Activated T-cell treated with anti-CD3 and anti-CD28 coated beads, Interleukin-2, amount 50 U/mL, for 4 hours (primary cell): ENCODE results near the gene TRPT1. TPM values are rescaled to one million over a fixed set of nuclear protein-coding genes. Genes with fewer than 3 reads are reported as not detected.

Experiments used
- ATAC-seq, 2 donors: fragments of 200-7000 bp; cut with Tn5 transposase; one replicate each; pipeline ENCODE4 v1.10.0; 2021
- DNase-seq: peaks from one replicate; pipeline ENCODE4 v3.0.0-alpha.2; 2020
- H3K27me3 Mint-ChIP-seq: one replicate; pipeline ENCODE4 v1.8.0; 2021; ENCODE audit warnings: low read depth, mixed read lengths
- H3K36me3 Mint-ChIP-seq: one replicate; pipeline ENCODE4 v1.8.0; 2022; ENCODE audit warnings: mixed read lengths; ENCODE audit not compliant: insufficient read depth
- H3K4me1 Mint-ChIP-seq: one replicate; pipeline ENCODE4 v1.8.0; 2021; ENCODE audit warnings: low read depth, mixed read lengths
- H3K4me3 Mint-ChIP-seq: one replicate; pipeline ENCODE4 v1.8.0; 2021; ENCODE audit warnings: mild to moderate bottlenecking, moderate library complexity, mixed read lengths
- H3K9me3 Mint-ChIP-seq: one replicate; pipeline ENCODE4 v1.8.0; 2021; ENCODE audit warnings: mixed read lengths
- total RNA-seq, 3 donors: library from RNA; stranded (reverse); gene quantifications; one replicate each; pipeline ENCODE4 v1.2.1, GENCODE V29; 2021

Gene TRPT1
- total RNA-seq, 3 donors from 2014 or later: 24.3 to 31.0 (median 28.6) TPM

DNA sequence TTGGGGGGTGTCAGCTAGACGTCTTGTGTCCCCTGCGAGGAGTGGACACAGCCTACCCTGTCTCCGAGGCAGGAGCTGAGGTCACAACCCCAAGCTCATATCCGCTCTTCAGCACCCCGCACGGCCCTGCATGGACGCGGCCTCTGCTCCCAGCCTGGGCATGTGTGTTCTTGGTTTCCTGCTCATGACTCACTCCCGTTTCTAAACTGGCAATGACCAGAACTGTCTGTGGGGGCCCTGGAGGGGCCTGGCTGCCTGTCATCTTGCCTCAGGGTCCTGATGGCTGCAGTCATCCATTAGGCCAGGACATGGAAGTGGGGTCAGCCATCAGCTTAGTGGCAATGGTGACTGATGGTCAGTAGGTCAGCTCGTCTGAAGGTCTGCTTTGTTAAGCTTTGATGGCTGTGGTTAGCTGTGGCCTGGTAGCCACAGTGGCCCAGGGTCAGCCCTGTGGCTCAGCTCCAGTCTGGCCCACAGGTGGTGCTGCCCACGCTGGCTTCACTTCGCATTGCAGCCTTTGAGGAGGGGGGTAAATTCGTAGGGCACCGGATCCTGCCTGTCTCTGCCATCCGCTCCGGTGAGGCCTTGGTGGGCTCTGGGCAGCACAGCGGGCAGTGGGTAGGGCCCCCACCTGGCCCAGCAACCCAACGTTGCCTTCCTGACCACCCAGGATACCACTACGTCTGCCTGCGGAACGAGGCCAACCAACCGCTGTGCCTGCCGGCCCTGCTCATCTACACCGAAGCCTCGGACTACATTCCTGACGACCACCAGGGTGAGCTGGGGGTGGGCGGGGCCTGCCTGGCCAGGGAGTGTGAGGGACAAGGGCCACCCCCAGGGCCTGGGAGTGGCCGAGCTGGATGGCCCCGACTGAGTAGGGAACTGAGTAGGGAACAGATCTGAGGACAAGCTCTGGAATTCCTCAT lies 37.3 kb upstream of the TRPT1 start:
- no peak for ATAC-seq
- H3K9me3 Mint-ChIP-seq: no peaks in the 10 kb centered on the region
- H3K27me3 Mint-ChIP-seq: no peaks in the 10 kb centered on the region
- H3K36me3 Mint-ChIP-seq: peaks cover 5% of the 10 kb centered on the region
- DNase-seq: no peak
- H3K4me3 Mint-ChIP-seq: no peak overlapping the region
- H3K4me1 Mint-ChIP-seq: peaks cover 11% of the 10 kb centered on the region

DNA sequence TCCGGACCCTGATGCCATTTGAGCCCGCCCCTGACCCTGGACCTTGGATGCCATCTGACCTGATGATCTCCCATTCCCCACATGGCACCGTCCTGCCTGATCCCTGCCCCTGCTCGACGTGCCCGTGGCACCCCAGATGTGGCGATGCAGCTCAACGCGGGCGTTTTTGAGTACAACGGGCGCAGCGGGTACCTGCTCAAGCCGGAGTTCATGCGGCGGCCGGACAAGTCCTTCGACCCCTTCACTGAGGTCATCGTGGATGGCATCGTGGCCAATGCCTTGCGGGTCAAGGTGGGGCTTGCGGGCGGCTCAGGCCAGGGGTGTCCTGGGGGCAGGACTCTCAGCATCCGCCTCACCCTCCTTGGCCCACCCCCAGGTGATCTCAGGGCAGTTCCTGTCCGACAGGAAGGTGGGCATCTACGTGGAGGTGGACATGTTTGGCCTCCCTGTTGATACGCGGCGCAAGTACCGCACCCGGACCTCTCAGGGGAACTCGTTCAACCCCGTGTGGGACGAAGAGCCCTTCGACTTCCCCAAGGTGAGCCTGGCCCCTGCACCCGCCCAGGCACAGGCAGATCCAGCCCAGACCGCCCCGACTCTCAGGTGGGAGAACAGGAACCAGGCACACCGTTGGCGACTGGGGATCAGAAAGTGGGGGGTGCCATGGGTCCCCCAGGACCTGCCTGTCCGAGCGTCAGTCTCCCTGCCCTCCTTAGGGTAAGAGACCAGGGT lies 36.5 kb upstream of the TRPT1 start:
- ATAC-seq: no peak
- no peaks in the 10 kb centered on the region for H3K9me3 Mint-ChIP-seq

DNA sequence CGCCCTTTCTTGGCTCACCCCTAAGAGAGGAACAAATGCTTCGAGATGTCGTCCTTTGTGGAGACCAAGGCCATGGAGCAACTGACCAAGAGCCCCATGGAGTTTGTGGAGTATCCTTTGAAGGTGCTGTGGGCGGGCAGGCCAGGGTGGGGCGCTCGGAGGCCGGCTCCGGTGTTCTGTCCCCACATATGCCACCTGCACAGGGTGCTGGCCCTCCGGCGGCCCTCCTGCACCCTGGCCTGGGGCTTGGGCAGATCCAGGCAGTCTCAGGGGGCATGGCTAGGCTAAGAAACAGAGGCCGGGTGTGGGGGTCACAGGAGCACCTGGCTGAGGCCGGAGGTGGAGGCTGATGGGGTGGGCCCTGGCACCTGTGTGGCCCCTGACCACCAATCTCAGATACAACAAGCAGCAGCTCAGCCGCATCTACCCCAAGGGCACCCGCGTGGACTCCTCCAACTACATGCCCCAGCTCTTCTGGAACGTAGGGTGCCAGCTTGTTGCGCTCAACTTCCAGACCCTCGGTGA lies 35.6 kb upstream of the TRPT1 start:
- H3K36me3 Mint-ChIP-seq: peaks cover 5% of the 10 kb centered on the region
- no peaks in the 10 kb centered on the region for H3K27me3 Mint-ChIP-seq
- DNase-seq (no peak), ATAC-seq (no peak)
- peaks cover 8% of the 10 kb centered on the region for H3K4me1 Mint-ChIP-seq
- H3K9me3 Mint-ChIP-seq: no peaks in the 10 kb centered on the region
- H3K4me3 Mint-ChIP-seq: no peak overlapping the region

More for the DNA sequence above, 36.5 kb upstream of the TRPT1 start:
- Mint-ChIP-seq H3K27me3 (no peaks in the 10 kb centered on the region), H3K4me1 (peaks cover 8% of the 10 kb centered on the region), H3K36me3 (peaks cover 5% of the 10 kb centered on the region), H3K4me3 (no peak overlapping the region)
- DNase-seq: no peak

DNA sequence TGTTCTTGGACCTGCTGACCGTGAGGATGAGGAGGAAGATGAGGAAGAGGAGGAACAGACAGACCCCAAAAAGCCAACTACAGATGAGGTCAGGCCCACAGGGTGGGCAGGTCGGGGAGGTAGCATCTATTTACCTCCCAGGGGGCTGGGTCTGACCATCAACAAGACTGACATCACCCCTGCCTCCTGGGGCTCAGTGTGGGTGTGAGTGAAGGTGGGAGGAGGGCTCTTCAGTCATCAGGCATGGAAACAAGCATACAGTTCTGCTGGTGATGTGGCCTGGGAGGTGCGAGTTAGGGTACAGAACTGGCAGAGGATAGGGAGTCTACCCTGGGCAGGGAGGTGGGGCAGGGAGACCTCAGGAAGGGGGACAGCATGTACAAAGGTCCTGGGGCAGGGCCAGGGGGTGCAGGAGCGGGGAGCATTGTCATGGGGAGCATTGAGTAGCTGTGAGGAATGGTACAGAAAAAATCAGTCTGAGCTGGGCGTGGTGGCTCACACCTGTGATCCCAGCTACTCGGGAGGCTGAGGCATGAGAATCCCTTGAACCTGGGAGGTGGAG lies 34.2 kb upstream of the TRPT1 start:
- no peak overlapping the region for H3K4me3 Mint-ChIP-seq
- H3K36me3 Mint-ChIP-seq: peaks cover 6% of the 10 kb centered on the region
- ATAC-seq: no peak
- no peaks in the 10 kb centered on the region for H3K9me3 Mint-ChIP-seq
- DNase-seq: no peak
- H3K27me3 Mint-ChIP-seq: no peaks in the 10 kb centered on the region
- peaks cover 8% of the 10 kb centered on the region for H3K4me1 Mint-ChIP-seq

DNA sequence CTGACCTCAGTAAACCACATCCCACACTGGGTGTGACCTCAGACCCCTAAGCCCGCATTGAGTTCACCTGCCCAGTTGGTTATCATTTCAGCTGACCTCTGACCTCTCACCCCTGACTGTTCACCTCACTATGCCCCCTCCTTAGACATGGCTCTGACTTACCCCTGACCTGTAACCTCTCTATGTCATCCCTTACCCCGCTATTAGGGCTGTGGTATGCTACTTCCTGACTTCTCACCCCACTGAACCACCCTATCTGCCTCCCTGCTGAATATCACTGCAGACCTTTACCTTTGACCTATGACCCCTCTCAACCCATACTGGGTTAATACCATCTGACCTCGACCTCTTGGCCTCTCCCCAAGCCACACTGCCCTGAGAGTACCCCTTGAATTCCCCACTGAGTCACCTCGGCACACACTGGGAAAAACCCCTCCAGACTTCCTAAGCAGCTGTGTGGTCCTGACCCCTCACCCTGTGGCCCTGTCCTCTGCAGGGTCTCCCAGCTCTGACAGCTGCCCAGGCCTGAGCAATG lies 33.6 kb upstream of the TRPT1 start:
- no peak for DNase-seq
- no peaks in the 10 kb centered on the region for H3K9me3 Mint-ChIP-seq
- peaks cover 7% of the 10 kb centered on the region for H3K36me3 Mint-ChIP-seq
- H3K27me3 Mint-ChIP-seq: no peaks in the 10 kb centered on the region
- ATAC-seq: no peak
- H3K4me1 Mint-ChIP-seq: peaks cover 8% of the 10 kb centered on the region
- H3K4me3 Mint-ChIP-seq: no peak overlapping the region

DNA sequence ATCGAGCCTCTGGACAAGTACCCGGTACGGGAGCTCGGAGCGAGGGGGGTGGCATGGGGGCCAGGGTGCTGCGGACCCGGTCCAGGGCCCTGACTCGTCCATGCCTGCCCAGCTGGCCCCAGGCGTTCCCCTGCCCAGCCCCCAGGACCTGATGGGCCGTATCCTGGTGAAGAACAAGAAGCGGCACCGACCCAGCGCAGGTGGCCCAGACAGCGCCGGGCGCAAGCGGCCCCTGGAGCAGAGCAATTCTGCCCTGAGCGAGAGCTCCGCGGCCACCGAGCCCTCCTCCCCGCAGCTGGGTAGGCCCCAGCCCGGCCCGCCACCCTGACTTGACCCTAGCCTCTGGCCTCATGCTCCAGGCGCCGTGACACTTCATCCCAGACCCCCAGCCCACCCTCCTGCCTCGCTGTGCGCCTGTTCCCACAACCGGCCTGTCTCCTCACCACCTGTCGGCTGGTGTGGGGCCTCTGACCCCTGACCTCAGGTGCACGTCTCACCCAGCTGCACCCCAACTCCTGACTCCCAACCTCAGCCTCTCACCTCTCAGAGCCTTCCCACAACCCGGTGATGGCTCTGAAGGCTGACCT lies 33.1 kb upstream of the TRPT1 start:
- peaks cover 8% of the 10 kb centered on the region for H3K4me1 Mint-ChIP-seq
- DNase-seq (no peak), ATAC-seq (no peak)
- no peaks in the 10 kb centered on the region for H3K9me3 Mint-ChIP-seq
- H3K27me3 Mint-ChIP-seq: no peaks in the 10 kb centered on the region
- no peak overlapping the region for H3K4me3 Mint-ChIP-seq
- H3K36me3 Mint-ChIP-seq: peaks cover 7% of the 10 kb centered on the region

DNA sequence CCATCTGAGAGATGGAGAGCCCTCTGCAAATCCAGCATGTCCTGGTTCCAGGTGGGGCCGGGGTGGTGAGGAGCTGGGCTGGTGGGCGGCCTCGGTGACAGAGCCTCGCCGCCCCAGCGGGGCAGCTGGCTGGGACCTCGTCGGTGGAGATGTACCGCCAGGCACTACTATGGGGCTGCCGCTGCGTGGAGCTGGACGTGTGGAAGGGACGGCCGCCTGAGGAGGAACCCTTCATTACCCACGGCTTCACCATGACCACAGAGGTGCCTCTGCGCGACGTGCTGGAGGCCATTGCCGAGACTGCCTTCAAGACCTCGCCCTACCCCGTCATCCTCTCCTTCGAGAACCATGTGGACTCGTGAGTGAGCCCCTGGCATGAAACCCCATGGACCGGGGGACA lies 32.4 kb upstream of the TRPT1 start:
- Mint-ChIP-seq H3K36me3 (peaks cover 7% of the 10 kb centered on the region), H3K4me3 (no peak overlapping the region), H3K9me3 (no peaks in the 10 kb centered on the region), H3K27me3 (no peaks in the 10 kb centered on the region), H3K4me1 (peaks cover 8% of the 10 kb centered on the region)
- ATAC-seq: no peak
- DNase-seq: no peak

DNA sequence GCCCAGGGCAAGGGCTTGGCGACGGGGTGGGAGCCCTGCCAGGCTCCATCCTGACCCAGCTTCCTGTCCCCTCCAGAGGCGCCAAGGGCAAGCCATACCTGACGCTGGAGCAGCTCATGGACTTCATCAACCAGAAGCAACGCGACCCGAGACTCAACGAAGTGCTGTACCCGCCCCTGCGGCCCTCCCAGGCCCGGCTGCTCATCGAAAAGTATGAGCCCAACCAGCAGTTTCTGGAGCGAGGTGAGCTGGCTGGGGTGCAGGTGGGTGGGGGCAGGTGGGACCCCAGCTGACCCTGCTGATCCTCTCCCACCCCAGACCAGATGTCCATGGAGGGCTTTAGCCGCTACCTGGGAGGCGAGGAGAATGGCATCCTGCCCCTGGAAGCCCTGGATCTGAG lies 30.3 kb upstream of the TRPT1 start:
- no peak for ATAC-seq
- Mint-ChIP-seq H3K9me3 (no peaks in the 10 kb centered on the region), H3K4me3 (no peak overlapping the region)

DNA sequence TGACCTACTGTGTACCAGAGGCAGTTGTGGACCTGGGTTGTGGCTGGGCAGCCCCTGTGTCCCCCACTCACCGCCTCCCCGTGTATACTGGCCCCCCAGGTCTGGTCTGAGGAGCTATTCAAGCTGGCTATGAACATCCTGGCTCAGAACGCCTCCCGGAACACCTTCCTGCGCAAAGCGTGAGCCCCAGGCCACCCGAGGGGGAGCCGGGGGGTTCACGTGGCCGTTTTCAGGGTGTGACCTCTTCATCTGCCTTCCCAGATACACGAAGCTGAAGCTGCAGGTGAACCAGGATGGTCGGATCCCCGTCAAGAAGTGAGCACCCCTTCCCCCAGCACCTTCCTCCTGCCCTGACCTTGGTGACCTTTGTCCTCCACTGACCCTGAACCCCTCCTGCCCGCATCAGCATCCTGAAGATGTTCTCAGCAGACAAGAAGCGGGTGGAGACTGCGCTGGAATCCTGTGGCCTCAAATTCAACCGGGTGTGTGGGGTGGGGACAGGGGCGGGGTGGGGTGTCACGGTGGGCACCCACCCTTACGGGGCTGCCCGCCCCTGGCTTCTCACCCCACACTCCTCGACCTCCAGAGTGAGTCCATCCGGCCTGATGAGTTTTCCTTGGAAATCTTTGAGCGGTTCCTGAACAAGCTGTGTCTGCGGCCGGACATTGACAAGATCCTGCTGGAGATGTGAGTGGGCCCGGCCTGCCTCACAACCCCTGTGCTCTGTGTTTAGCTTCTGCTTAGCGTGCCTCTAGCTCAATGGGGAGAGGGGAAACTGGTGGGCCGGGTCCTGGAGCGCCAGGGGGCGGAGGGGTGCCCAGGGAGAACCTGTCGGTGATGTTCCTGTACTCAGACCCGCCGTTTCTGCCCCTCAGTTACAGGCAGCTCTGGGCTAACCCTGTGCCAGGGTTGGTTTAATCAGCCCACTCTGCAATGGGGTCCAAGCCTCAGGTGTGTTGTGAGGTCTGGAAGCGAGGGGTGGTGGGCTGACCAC lies 29.4 kb upstream of the TRPT1 start:
- no peak overlapping the region for H3K4me3 Mint-ChIP-seq
- H3K36me3 Mint-ChIP-seq: peaks cover 5% of the 10 kb centered on the region
- DNase-seq (no peak), ATAC-seq (no peak)
- H3K9me3 Mint-ChIP-seq: no peaks in the 10 kb centered on the region
- H3K4me1 Mint-ChIP-seq: peaks cover 17% of the 10 kb centered on the region
- no peaks in the 10 kb centered on the region for H3K27me3 Mint-ChIP-seq

More for the DNA sequence above, 30.3 kb upstream of the TRPT1 start:
- Mint-ChIP-seq H3K36me3 (peaks cover 5% of the 10 kb centered on the region), H3K4me1 (peaks cover 14% of the 10 kb centered on the region), H3K27me3 (no peaks in the 10 kb centered on the region)
- DNase-seq: no peak

DNA sequence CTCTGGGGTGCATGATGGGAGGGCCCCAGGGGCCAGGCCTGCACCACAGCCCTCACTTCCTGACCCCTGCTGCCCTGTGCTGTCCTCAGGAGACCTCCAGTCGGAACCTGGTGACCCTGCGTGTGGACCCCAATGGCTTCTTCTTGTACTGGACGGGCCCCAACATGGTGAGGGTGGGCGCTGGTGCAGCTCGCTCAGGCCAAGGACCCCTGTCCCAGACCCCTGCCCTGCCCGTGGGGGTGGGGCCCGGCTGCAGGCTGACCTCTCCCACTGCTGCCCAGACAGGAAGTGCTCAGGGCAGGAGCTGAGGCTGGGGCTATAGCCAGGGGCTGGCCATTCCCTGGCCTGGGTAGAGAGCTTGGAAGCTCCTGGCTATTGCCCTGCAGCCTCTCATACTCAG lies 28.3 kb upstream of the TRPT1 start:
- no peak overlapping the region for H3K4me3 Mint-ChIP-seq
- no peak for DNase-seq
- H3K36me3 Mint-ChIP-seq: peaks cover 3% of the 10 kb centered on the region
- no peaks in the 10 kb centered on the region for H3K27me3 Mint-ChIP-seq
- ATAC-seq: no peak
- no peaks in the 10 kb centered on the region for H3K9me3 Mint-ChIP-seq
- H3K4me1 Mint-ChIP-seq: peaks cover 13% of the 10 kb centered on the region

DNA sequence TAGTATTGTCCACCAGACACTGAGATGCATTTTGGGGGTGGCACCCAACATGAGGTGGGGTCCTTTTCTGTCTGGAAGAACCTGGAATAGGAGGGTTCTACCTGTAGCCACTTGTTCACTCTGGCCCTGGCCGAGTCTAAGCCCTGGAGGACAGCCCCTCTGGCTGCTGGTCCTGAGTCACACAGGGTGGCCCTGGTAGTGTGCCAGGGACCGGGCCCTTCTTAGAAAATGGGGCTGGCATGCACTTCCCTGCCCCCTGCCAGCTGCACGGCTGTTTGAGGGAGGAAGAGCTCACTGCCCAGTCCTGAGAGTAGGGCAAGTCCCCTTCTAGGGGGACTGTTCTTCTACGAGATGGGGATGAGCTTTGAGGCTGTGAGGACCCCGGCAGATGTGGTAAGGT lies 27.5 kb upstream of the TRPT1 start:
- Mint-ChIP-seq H3K4me1 (peaks cover 13% of the 10 kb centered on the region), H3K4me3 (no peak overlapping the region), H3K27me3 (no peaks in the 10 kb centered on the region), H3K36me3 (peaks cover 2% of the 10 kb centered on the region), H3K9me3 (no peaks in the 10 kb centered on the region)
- ATAC-seq (no peak), DNase-seq (no peak)

DNA sequence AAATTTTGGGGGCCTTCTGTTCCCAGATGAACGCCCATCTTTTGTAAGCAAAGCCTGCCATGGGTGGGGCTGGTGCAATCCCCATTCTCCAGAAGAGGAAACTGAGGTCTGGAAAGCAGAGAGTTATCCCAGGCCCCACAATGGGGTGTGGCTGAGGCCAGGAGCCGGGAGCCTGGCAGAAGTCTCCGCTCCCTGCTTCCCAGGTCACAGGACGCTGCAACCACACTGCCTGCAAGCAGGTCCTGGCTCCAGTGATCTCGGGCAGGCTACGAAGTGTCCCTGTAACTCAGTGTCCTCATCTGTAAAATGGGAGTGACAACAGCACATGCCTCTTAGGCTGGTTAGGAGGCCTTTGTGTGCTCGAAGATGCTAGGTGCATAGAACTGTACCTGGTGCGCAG lies 27.1 kb upstream of the TRPT1 start:
- H3K9me3 Mint-ChIP-seq: no peaks in the 10 kb centered on the region
- H3K36me3 Mint-ChIP-seq: peaks cover 2% of the 10 kb centered on the region
- DNase-seq (no peak), ATAC-seq (no peak)
- H3K27me3 Mint-ChIP-seq: no peaks in the 10 kb centered on the region
- no peak overlapping the region for H3K4me3 Mint-ChIP-seq
- H3K4me1 Mint-ChIP-seq: peaks cover 13% of the 10 kb centered on the region
